Measurements from ENCODE around the gene NR2F6.
A peak's percentile ranks its signal among the peaks of the same experiment; 100 is the strongest.

Gene NR2F6

GRCh38 chr19:17263712-17264640, 18.3 kb upstream of the NR2F6 start:
- no peak for DNase-seq

DNA sequence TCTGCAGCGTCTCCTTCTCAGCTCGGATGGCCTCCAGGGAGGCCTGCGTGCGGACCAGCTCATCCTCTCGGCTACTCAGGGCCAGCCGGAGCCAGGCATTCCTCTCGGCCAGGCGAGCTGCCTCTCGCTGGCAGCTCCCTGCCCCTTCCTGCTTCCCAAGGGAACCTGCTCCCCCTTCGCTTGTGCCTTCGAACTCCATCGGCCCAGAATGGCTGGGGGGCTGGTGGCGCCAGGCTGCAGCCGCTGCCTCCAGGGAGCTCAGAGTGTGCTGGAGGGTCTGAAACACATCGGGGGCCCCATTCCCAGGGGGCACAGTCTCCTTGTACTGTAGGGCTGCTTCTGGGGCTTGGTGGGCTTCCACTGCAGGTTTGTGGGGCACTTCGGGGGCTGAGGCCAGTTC, 16.8 kb upstream of the NR2F6 start:
- DNase-seq = no peak

DNA sequence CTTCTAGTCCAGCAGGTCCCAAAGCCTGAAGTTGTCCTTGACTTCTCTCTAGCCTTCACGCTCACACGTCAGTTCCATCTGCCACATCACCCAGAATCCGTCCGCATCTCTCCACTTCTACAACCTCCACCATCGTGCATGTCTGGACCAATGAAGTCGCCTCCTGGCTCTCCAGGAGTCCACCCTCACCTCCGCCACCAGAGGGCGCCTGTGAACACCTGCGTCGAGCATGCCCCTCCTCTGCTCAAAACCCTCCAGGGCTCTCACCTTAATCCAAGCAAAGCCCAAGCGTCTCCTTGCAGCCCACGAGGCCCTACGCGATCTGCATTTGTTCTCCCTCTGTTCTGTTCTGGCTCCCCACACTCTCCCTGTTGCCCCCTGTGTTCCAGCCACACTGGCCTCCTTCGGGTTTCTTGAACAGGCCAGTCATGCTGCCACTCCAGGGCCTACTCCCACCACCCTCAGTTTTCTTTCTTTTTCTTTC, 15.2 kb upstream of the NR2F6 start:
- peak; percentile 64 for DNase-seq

DNA sequence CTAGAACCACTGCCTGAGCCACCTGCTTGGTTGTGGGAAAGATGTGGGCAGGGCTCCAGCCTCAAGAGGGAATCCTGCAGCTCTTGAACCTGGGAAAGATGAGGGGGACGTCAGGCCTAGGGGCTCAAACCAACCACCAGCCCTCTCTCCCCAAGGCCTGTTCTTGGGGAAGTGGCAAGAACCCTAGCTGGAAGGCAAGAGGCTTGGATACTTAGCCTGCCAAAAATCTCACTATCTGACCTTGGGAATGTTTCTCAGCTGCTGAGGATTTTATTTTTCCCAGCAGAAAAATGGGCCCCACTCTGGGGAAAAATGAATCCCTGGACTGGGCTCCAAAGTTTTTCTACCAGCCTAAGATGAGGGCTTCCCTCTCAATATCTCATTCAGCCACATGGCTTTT, 14.2 kb upstream of the NR2F6 start:
- DNase-seq = no peak

- no peak for DNase-seq
Measured at GRCh38 chr19:17259118-17259780, 13.5 kb upstream of the NR2F6 start.

GRCh38 chr19:17256130-17256529, 10.4 kb upstream of the NR2F6 start:
- no peak for DNase-seq

GRCh38 chr19:17255150-17255621, 9.5 kb upstream of the NR2F6 start:
- no peak for DNase-seq

DNA sequence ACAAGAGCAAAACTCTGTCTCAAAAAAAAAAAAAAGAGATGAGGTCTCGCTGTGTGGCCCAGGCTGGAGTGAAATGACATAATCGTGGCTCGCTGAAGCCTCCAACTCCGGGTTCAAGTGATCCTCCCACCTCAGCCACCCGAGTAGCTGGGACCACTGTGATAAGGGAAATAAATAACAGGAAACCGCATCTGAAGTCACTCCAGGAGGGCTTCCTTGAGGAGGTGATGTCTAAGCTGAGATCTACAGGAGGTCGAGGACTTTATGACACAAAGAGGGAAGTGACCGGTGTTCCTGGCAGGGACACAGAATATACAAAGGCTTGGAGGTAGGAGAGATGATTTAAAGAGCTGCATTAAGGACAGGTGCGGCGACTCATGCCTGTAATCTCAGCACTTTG, 8.9 kb upstream of the NR2F6 start:
- DNase-seq = no peak

DNA sequence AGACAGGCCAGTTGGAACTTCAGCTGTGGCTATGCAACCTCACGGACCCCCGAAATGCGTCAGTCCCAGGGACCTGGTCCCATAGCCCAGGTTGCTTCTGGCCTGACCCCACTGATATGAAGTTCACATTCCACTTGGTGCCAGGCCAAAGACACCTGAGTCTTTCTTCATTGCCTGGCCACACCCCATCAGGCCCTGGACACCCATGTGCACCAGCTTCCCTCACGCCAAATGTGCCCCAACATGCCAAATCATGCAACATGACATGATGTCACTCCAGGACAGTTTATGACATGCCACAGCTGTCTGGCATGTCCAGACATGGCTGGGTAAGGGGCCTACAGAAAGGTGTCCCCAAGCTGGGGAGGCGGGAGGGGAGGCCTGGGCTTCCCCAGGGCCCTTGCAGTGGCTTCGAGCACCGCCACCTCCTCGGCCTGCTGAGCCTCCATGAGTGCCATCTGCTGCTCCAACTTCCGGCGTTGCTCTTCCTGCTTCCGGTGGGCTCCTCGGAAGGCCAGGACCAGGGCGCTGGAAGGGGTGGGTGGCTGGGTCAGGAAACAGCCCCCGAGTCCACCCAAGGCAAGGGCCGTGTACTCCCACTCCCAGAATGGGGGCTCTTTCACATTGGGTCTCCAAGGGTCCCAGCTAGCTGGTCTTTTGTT, 4.3 kb upstream of the NR2F6 start:
- DNase-seq = no peak

DNA sequence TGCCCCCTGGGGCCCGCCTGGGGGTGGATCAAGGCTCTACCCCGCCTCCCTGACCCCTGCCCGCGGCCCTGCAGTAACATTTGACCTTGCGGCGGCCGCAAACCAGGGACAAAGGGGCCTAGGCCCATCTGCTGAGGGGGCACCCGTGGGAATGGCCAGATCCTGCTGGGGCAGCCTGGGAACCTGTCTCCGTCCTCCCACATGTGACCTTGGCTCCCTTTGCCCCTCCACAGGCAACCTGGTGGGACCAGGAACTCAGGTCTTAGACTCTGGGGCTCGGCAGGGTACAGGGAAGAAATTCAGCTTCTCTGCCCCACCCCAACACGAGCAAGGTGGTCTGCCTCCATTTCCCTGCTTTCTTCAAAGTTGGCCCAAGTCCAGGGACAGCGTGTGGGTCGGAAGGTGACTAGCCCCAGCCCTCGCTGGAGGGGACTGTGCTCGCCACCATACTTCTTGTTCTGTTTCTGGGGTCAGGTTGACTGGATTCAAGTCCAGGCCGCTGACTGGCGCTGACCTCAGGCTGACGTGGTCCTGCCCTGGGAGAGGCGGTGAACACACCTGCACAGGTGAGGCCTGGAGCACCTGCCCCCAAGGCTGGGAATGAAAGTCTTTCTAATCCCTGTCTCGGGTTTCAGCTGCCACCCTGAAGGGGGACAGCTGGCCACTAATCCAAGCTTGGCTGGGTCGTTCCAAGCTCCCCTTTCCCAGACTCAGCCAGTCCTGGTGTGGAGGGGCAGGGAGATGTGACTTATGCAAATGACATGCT, 2.5 kb upstream of the NR2F6 start:
- no peak for DNase-seq

- DNase-seq = no peak
Measured at GRCh38 chr19:17246681-17247425, 1.1 kb upstream of the NR2F6 start.

DNA sequence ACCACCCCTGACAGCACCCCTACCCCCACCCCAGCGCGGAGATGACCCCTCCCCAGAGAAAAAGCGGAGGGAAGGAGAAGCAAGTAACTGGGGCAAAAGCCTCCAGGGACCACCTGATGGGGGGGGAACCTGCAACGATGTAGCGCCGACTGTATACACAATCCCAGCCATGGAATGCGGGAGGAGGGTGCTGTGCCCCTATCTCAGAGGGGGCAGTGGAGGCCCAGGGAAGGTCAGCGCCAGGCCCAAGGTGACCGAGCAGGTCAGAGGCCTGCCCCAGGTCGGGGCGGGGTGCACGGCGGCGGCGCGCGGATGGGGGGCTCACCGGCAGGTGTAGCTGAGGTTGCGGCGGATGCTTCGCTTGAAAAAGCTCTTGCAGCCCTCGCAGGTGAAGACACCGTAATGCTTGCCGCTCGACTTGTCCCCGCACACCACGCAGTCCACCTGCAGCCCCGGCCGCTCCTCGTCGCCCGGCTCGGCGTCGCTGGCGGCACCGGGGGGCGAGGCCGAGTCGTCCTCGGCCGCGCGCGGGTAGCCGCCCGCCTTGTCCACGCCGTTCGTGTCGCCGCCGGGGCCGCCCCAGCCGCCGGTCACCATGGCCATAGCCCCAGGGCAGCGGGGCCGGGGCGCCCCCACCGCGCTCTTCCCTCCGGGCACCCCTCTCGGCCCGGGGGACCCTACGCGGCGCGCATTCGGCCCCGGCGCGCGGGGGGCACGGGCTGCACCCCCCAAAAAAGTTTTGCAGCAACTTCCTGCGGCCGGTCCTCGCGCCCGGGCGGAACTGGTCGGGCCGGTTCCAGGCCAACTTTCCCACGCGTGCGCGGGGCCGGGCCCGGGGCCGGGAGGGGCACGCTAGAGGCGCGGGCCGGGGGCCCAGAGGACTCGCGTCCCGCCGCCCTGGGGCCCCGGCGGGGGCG, 843 bp downstream of the NR2F6 start:
- no peak for DNase-seq

GRCh38 chr19:17243830-17244617, 1.7 kb downstream of the NR2F6 start:
- peak; percentile 18 for DNase-seq

- DNase-seq = no peak
Measured at GRCh38 chr19:17243211-17243829, 2.4 kb downstream of the NR2F6 start.

DNA sequence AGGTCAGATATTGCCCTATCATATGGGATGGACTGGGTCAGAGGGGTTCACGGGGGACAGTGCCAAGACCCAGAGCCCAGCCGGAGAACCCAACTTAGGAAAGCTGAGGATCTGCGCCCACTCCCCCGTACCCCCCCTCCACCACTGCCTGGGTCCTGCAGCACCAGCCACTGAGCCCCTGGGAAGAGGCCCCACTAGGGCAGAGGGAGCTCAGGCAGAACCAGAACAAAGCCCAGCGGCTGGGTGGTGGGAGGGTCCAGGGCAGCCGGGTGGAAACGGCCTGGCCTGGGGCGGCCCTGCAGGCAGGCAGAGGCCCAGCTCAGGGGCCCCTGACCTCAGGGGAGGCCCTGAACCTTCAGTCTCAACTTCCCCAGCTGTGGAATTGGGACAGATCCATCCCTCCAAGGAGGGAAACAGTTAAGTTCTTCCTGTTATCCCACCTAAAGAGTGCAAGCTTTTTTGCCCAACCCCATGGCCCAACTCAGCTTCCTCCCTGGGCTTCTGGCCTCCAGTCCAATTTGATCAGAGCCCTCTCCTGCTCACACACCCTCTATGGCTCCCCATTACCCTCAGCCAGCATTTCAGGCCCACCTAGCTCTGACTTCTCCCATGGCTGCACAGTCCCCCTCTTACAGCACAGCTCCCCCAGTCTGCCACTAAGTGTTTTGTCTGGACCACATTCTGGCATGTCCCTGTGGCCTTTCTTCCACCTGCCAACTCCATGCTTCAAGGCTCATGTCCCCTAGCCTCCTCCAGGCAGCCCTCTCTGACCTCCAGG, 3.1 kb downstream of the NR2F6 start:
- no peak for DNase-seq

DNA sequence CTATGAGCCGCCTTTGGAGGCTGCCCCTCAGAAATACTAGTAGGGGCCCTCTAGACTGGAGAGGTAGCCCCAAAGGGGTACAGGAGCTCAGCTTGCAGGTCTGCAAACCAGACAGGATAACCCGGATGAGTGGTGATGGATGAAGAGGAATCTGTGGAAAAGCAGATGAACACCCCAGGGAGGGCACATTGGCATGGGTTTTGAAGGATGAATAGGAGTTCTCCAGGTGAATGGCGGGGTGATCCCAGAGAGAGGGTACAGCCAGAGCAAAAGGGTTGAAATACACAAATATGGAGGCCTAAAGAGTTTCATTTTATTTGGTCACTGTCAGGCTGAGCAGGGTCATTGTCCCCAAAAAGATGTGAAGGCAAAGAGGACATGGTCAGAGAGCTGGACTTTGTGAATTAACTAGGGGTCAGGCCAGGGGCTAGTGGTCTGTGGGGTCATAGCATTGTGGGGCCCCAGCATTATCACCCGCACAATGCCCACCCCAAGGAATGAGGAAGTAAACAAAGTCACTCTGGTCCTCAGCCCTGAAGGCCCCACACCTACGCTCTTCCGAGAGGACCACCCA, 4.8 kb downstream of the NR2F6 start:
- no peak for DNase-seq

GRCh38 chr19:17240062-17240752, 5.5 kb downstream of the NR2F6 start:
- no peak for DNase-seq

Measured in fibroblast of skin of abdomen (primary cell).